Thoracic aorta (tissue), 2 donors: ENCODE measurements around the gene TRIM37. TPM values are rescaled to one million over a fixed set of nuclear protein-coding genes. Genes with fewer than 3 reads are reported as not detected.

ENCODE experiments used
- ATAC-seq: fragments of 150-250 bp; one replicate; pipeline ENCODE4 v1.8.0; 2017; ENCODE audit warnings: low read depth; ENCODE audit not compliant: insufficient number of reproducible peaks, low FRiP score
- DNase-seq: peaks from one replicate; pipeline ENCODE4 v3.0.0-alpha.2; 2020; ENCODE audit warnings: low spot score
- H3K27ac ChIP-seq, 2 donors: fragments of 200-600 bp; sonication (generic); 1 replicate in 1 of 2; 2 replicates in 1 of 2; pipeline ENCODE4 v1.5.1; 2016; ENCODE audit warnings: mild to moderate bottlenecking in 2 of 2, moderate library complexity in 2 of 2
- H3K27me3 ChIP-seq: fragments of 200-600 bp; sonication (generic); replicated peaks from 2 replicates; pipeline ENCODE4 v1.6.0; 2016; ENCODE audit warnings: mild to moderate bottlenecking; ENCODE audit not compliant: insufficient read depth
- H3K36me3 ChIP-seq: fragments of 200-600 bp; sonication (generic); one replicate; pipeline ENCODE4 v1.5.1; 2016
- H3K4me1 ChIP-seq, 2 donors: fragments of 200-600 bp; sonication (generic); 1 replicate in 1 of 2; 2 replicates in 1 of 2; pipeline versions ENCODE4 v1.5.1 to v1.6.0; 2016; ENCODE audit warnings: low read depth in 2 of 2, mild to moderate bottlenecking in 1 of 2; ENCODE audit not compliant: control insufficient read depth in 1 of 2
- H3K4me3 ChIP-seq: fragments of 200-600 bp; sonication (generic); 2 replicates; pipeline ENCODE4 v1.5.1; 2016; ENCODE audit warnings: mild to moderate bottlenecking
- H3K9me3 ChIP-seq: fragments of 200-600 bp; sonication (generic); 2 replicates; pipeline ENCODE4 v1.5.1; 2016
- total RNA-seq, 2 donors: library from RNA; depleted of rRNA; stranded (reverse); fragments of >200 nt; gene quantifications; one replicate each; pipeline versions ENCODE4 v1.1.0 to v1.2.3, GENCODE V29; 2016
- TF ChIP-seq, protein P1 (sequence below): fragments of 200-600 bp; sonication (generic); IDR thresholded peaks from one replicate; pipeline ENCODE4 v1.5.1; 2019; ENCODE audit warnings: antibody characterized with exemption

TRIM37 gene
- total RNA-seq, 2 donors from 2014 or later = 17.9 to 26.5 TPM

DNA sequence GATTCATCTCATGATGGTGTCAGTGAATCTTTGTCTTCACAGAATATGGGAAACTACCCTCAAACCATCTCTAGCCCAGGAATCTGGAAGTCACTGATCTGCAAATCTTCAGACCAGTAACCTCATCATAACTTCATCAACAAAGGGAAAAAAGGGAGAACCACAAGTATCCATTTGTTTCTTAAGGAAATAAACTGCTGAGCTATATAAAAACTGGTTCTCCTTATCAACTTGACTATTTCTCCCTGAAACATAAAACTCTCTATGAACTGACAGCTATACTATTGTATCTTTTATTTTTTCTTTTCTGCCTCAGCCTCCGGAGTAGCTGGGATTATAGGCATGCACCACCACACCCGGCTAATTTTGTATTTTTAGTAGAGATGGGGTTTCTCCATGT, 39.3 kb downstream of the TRIM37 start:
- H3K27ac ChIP-seq = no peak overlapping the region
- no peaks in the 10 kb centered on the region for H3K9me3 ChIP-seq
- TF ChIP-seq, protein P1, sequence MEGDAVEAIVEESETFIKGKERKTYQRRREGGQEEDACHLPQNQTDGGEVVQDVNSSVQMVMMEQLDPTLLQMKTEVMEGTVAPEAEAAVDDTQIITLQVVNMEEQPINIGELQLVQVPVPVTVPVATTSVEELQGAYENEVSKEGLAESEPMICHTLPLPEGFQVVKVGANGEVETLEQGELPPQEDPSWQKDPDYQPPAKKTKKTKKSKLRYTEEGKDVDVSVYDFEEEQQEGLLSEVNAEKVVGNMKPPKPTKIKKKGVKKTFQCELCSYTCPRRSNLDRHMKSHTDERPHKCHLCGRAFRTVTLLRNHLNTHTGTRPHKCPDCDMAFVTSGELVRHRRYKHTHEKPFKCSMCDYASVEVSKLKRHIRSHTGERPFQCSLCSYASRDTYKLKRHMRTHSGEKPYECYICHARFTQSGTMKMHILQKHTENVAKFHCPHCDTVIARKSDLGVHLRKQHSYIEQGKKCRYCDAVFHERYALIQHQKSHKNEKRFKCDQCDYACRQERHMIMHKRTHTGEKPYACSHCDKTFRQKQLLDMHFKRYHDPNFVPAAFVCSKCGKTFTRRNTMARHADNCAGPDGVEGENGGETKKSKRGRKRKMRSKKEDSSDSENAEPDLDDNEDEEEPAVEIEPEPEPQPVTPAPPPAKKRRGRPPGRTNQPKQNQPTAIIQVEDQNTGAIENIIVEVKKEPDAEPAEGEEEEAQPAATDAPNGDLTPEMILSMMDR = no peak
- H3K4me1 ChIP-seq = no peaks in the 10 kb centered on the region
- no peak for DNase-seq
- H3K36me3 ChIP-seq = peaks cover 21% of the 10 kb centered on the region
- no peak for ATAC-seq
- H3K4me3 ChIP-seq = no peak overlapping the region
- no peaks in the 10 kb centered on the region for H3K27me3 ChIP-seq

DNA sequence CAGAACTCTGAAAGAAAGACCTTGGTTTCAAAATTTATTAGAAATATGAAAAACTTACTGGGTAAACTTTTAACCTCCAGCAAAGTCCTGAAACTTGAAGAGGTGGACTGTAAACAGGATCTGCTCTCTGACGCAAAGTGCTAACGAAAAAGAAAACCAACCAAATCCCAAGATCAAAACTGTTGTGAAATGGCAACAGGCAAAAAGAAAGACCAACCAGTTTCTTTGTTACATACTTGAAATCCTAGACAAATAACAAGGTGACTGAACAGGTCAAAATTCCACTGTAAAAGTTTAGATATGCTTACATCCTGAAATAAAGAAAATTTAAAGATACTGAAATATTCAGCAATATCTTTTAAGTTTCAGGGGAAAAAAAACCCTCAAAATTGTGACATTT, 44.2 kb downstream of the TRIM37 start:
- DNase-seq (no peak), ATAC-seq (no peak)
- Histone ChIP-seq H3K27me3 (no peaks in the 10 kb centered on the region), H3K36me3 (peaks cover 25% of the 10 kb centered on the region), H3K27ac (no peak overlapping the region), H3K9me3 (no peaks in the 10 kb centered on the region), H3K4me3 (no peak overlapping the region), H3K4me1 (no peaks in the 10 kb centered on the region)
- TF ChIP-seq, protein P1 = no peak

DNA sequence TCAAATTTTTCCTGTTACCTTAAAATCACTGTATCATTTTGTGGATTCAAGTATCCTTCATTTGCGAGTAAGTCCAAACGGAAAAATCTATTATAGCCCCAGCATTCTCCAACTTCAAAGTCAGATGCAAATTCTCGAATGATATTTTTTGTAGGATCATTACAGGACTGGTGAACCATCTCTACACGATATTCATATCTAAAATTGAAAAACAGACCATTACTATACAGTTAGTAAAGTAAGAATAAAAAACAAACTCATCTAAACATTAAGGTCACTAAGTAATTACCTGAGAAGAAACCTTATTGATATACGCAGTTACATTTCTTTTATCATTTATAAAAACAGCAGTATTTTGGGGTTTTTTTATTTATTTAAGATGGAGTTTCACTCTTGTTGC, 49.8 kb downstream of the TRIM37 start:
- no peak overlapping the region for H3K4me3 ChIP-seq
- no peaks in the 10 kb centered on the region for H3K27me3 ChIP-seq
- no peaks in the 10 kb centered on the region for H3K9me3 ChIP-seq
- H3K36me3 ChIP-seq = peaks cover 39% of the 10 kb centered on the region
- H3K27ac ChIP-seq = no peak overlapping the region
- H3K4me1 ChIP-seq = no peaks in the 10 kb centered on the region
- ATAC-seq = no peak
- no peak for DNase-seq
- TF ChIP-seq, protein P1 = no peak

DNA sequence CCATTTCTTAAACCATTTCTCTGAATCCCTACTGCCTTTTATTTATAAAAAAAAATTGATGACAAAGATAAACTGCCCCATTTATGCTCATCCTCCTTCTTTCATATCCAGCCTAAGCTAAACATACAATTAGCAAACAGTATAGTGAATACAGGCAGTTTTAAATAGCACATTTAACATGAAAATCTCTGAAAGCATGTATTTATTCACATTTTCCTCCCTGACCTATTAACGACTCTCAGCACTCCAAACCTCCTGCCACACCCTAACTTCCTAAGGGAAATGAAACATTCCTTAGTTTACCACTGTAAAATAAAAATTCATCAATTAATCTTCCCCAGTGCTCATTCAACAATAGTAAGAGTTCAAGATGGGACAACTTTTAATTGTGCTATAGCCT, 56.9 kb downstream of the TRIM37 start:
- TF ChIP-seq, protein P1 = no peak
- no peak overlapping the region for H3K27ac ChIP-seq
- no peak overlapping the region for H3K4me3 ChIP-seq
- H3K4me1 ChIP-seq = no peaks in the 10 kb centered on the region
- no peaks in the 10 kb centered on the region for H3K9me3 ChIP-seq
- ATAC-seq (no peak), DNase-seq (no peak)
- no peaks in the 10 kb centered on the region for H3K27me3 ChIP-seq
- H3K36me3 ChIP-seq = peaks cover 35% of the 10 kb centered on the region

DNA sequence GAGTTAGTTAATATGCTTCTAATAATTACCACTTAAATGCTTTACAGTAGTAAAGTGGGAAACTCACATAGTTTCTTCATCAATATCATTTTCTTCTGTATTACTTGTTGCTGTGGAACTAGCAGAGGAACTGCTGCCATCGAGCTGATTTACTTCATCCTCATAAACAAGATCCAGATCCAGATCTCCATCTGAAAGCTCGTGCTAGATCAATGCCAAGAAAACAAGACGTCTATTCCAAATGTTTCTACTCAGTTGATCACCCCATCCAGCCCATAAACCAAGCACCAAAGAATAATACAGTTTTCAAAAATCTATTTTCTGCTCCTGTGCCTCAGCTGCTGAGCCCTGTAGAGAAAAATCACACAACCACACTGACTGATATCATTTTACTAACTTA, 59.1 kb downstream of the TRIM37 start:
- Histone ChIP-seq H3K36me3 (peaks cover 33% of the 10 kb centered on the region), H3K4me1 (no peaks in the 10 kb centered on the region), H3K27ac (no peak overlapping the region), H3K27me3 (no peaks in the 10 kb centered on the region), H3K4me3 (no peak overlapping the region), H3K9me3 (no peaks in the 10 kb centered on the region)
- TF ChIP-seq, protein P1 = no peak
- no peak for ATAC-seq
- DNase-seq = no peak
